OCI-M2 (cell line): ENCODE measurements around the gene KREMEN1.

ENCODE experiments used
- DNase-seq: peaks from one replicate; lab custom pipeline; 2025; ENCODE audit not compliant: unreplicated experiment; lab: John Stamatoyannopoulos, UW

The KREMEN1 gene

GRCh38 chr22:29126670-29127395 is 54.0 kb downstream of the KREMEN1 start:
- DNase-seq, result no peak

GRCh38 chr22:29128891-29129807 is 56.3 kb downstream of the KREMEN1 start:
- no peak for DNase-seq

- DNase-seq, result no peak
Measured at GRCh38 chr22:29129808-29130140, 56.9 kb downstream of the KREMEN1 start.

DNA sequence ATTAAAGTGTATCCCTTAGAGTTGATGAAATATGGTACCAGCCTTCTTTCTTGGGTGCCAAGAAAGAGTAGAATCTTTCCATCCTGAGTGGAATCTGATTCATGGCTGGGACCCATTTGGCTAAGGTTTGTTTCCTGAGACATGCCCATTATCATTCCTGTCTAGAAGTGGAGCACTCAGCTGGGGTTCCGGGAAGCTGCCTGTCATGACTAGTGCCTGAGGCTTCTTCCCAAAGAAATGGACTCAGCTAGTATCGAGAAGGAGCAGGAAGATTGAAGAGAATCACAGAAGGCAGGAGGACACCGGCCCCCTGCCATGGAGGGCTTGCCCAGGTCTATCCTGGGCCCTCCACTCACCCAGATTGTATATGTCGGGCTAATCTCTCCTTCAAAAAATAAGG is 57.6 kb downstream of the KREMEN1 start:
- DNase-seq, result no peak

DNA sequence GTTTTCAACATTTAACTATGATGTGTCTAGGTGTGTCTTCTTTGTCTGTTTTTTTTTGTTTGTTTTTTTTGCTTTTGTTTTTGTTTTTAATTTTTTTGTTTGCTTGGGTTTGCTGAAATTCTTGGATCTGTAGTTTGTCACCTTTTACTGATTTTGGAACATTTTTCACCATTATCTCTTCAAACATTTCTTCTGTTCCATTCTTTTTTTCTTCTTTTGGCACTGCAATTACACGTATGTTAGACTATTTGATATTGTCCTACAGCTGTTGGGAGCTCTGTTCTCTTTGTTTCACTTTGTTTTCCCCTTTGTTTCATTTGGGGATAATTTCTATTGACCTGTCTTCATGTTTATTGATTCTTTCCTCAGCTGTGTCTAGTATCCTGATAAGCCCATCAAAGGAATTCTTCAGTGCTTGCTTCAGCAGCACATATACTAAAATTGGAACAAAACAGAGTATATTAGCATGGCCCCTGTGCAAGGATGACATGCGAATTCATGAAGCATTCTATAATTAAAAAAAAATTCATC is 60.8 kb downstream of the KREMEN1 start:
- no peak for DNase-seq

DNA sequence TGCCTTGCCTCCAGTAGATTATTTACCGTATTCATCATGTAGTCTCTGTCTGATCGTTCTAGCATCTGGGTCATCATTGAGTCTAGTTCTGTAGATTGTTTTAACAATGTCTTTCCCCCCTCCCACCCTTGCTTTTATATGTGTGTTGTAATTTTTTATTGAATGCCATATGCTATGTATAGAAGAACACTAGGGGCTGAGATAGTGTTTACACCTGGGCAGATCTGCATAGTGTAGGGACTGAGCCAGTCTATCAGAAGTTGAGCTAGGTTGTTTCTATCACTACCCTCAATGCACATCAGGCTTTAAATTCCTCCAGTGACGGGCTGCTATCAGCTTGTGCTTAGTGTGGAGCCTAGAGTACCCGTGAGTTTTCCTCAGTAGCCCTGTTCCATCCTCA is 61.6 kb downstream of the KREMEN1 start:
- DNase-seq, result no peak

DNA sequence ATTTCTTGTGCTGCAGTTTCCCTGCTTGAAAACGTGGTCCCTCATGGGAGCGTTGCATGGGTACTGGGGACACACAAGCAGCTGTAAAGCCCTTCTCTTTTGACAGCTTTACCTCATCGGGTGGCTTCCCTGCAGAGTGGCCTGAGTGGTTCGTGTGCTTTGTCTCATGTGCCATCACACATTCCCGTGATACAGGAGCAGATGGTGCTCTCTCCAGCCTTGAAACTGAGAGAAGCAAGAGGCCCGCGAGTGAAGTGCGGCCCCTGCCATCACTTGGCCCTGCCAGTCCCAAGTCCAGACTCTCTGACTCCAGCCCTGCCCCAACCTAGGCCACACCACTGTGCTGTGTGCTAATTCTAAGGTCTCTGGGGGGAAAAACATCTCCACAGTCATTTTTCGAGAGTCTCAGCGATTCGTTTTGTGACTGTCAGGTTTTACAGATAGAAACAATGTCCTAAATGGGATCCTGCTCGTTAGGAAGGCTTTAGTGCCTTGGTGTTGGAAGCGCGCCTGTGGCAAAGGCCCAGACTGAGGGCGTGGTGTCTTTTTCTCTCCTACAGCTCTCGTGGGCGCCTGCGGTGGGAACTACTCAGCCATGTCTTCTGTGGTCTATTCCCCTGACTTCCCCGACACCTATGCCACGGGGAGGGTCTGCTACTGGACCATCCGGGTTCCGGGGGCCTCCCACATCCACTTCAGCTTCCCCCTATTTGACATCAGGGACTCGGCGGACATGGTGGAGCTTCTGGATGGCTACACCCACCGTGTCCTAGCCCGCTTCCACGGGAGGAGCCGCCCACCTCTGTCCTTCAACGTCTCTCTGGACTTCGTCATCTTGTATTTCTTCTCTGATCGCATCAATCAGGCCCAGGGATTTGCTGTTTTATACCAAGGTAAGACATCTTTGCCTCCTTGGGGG is 64.2 kb downstream of the KREMEN1 start:
- DNase-seq, result no peak

DNA sequence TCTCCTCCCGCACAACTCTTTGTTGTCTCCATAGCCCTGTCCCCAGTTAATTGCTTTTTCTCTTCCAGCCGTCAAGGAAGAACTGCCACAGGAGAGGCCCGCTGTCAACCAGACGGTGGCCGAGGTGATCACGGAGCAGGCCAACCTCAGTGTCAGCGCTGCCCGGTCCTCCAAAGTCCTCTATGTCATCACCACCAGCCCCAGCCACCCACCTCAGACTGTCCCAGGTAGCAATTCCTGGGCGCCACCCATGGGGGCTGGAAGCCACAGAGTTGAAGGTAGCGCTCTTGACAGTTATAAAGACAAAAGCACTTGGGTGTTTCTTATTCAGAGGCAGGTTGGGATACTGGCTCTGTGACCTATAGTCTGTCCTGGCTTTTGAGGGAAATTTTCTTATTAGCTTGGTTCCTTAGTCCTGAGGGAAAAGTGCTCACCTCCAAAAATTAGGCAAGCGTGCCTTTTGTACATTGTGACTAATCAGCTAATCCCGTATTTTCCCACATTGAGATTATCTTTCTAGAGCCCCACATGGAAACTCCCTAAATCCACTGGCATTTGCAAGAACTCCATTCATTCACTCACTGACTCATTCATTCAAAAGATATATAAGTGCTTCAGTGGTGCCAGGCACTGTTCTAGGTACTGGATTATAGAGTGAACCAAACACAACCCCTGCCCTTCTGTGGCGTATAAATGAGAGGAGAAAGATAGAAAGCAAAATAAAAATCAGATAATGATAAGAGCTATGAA is 65.9 kb downstream of the KREMEN1 start:
- no peak for DNase-seq

DNA sequence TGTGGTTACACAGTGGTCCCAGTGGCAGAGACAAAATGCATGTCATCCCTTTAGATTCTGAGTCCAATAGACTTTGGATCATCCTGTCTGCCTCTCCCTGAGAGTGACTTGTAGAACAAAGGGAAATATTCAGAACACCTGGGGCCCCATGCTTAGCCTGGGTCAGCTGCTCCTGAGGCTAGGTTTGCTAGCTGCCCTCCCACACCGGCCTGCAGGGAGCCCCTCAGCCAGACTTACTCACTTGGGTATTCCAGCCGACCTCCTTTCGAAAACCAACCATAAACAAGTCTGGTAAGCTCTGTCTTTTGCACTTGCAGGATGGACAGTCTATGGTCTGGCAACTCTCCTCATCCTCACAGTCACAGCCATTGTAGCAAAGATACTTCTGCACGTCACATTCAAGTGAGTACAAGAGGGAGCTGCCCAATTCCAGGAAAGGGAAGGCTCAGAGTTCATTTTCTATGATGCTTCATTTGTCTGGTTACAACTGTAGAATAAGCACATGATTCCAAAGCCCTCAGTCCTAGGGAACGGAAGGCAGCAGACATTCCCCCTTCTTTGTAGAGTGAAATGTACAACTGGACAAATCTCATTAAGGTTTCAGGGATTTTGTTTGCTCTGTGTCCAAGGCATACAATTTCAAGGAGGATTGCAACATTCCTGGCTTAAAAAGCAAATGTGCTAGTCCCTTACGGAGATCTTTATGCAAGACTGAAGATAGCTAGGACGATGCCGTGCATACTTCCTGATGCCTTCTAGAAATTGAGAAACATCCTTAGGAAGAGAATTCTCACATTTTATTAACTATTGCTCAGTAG is 67.3 kb downstream of the KREMEN1 start:
- DNase-seq, result no peak

DNA sequence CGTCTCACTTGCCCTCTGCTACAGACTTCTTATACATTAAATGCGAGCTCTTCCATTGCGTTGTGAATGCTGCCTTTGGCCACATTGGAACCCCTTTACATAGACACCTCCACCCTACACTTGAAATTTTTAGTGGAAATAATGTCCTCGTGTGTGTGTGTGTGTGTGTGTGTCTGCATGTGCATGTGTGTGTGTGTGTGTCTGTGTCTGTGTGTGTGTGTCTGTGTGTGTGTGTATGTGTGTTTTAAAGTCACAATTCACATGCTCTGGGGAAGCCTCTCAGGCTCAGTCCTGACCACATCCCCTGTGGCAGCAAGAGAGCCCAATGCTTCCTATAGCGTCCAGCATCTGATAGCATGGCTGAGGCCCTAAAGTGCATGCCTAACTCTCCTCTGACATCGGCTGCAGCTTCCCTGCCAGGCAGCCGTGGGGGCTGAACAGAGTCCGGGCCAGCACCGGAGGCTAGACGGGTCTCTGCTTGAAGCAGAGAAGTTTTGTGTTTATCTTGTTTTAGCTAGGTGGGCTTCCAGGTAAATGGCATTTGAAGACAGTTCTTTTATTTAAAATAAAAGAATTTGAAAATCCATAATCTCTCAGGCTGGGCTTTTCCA is 68.3 kb downstream of the KREMEN1 start:
- DNase-seq, result no peak

DNA sequence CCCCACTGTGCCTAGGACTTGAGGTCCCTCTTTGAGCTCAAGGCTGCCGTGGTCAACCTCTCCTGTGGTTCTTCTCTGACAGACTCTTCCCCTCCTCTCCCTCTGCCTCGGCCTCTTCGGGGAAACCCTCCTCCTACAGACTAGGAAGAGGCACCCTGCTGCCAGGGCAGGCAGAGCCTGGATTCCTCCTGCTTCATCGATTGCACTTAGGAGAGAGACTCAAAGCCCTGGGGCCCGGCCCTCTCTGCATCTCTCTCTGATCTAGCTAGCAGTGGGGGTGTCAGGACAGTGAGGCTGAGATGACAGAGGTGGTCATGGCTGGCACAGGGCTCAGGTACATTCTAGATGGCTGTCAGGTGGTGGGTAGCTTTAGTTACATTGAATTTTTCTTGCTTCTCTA is 69.3 kb downstream of the KREMEN1 start:
- no peak for DNase-seq

DNA sequence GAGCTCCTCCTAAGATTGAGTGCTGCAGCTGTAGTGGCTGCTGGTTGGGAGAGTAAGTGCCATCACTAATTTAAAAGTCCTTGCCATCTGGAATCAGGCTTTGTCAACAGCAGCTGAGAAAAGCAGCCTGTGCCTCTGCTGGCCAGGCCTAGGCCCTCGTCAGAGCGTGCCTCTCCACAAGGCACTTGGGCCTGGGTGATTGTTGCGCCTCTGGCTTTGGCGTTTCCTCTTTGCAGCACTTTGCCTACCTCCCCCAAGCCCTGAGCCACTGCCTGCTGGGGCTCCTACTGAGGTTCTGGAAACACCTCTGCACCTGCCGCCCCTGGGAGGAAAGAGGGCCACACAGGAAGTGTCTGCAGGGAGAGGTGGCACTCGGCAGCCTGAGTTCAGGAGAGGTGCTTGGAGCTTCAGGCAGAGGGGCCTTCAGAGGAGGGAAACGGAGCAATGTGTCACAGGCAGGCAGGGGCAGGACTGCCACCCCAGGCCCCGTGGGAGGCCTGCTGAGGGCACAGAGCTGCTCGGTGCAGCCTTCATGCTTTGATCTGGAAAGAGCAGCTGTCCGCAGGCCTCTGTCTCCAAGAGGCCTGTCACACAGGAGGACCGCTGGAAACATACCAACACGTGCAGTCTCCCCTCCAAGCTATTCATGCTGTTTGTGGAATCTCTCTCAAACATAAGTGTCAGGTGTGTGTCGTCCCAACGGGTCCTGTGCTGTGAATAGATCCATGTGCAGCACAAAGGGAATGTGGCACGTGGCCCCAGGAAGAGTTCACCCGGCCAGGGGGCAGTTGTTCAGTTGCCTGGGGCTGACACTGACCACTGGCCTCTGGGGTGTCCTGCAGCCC is 71.3 kb downstream of the KREMEN1 start:
- DNase-seq, result no peak

DNA sequence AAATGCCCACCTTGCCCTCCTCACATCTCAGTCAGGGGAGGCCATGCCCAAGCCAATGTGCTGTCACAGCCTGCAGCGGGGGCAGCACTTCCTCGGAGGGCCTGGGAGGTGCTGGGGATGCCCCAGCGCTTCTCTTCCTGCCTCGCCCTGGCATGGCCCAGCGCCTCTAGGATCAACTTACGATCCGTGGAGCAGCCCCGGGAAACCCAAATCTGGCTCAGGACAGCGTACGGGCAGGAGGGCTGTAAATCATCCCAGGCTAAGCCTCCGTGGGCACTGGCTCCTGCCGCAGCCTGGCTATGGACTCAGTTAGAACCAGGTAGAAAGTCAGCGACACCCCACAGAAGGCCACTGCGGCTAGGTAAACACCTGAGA is 71.9 kb downstream of the KREMEN1 start:
- no peak for DNase-seq

DNA sequence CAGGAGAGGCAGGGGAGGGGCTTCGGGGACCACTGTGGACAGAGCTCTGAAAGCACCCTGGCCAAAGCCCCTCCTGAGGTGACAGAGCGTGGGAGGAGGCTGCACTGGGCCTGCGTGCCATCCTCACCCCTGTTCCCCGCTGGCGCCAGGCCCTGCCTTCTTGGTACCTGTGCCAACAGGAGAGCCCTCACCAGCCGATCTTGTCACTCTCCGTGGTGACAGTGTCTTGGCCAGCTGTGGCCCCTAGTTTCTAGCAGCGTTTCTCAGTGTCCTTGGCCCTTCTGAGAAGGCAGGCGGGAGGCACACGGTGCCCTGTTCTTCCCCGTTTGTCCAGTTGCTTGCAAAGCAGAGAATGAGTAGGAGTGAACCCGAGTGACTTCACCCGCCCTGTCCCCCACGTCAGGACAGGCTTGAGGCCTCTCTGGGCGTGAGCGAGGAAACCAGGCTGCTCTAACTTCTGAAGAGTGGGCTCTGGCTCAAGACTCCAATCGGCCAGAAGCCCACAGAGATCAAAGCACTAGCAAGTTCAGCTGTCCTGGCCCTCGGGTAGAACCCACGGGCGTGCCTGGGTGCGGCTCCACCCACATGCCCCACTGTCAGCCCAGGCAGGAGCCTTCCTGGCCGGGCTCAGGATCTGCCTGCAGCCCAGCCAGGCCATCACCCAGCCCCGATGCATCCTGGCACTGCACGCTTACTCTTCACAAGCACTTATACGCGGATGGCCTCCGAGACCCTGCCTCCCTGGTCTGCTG is 72.7 kb downstream of the KREMEN1 start:
- DNase-seq, result no peak

GRCh38 chr22:29146091-29146560 is 73.3 kb downstream of the KREMEN1 start:
- no peak for DNase-seq

- no peak for DNase-seq
Measured at GRCh38 chr22:29146771-29147170, 73.9 kb downstream of the KREMEN1 start.

DNA sequence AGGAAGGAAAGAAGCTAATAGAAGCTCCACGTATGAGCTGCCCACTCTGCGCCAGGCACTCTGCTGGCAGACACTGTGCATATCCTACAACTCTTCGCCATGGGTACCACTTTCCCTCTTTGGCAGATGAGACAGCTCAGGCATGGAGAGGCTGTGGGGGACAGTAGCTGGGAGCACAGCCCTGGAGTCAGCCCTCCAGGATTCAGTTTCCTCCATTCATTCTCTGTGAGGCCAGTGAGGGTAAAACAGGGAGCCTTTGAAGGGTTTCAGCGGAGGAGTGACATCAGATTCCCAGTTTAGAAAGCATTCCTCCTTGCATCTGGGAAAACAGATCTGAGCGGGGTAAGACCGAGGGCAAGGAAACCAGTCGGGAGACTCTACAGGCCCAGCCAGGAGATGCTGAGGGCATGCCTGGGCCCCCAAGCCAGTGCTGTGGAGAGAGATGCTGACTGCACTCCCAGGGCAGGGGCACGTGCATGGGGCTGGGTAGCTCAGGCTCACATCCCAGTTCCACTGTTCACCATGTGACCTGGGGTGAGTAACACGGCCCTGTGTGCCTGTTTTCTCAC is 74.6 kb downstream of the KREMEN1 start:
- DNase-seq, result no peak
